Mesendoderm (in vitro differentiated cells): Measurements from ENCODE around the gene ARHGAP32.

Source experiments
- DNase-seq: peaks from one replicate; pipeline ENCODE4 v3.0.0; 2013
- H2AK5ac ChIP-seq: 2 replicates; pipeline ENCODE4 v1.6.1; 2013; ENCODE audit warnings: low read length, inconsistent platforms
- H2BK120ac ChIP-seq: 2 replicates; pipeline ENCODE4 v1.6.1; 2013; ENCODE audit warnings: low read depth, mild to moderate bottlenecking, low read length, moderate library complexity, mixed read lengths
- H2BK15ac ChIP-seq: replicated peaks from 2 replicates; pipeline ENCODE4 v1.6.1; 2013; ENCODE audit warnings: low read depth, mild to moderate bottlenecking, moderate library complexity
- H2BK5ac ChIP-seq: 2 replicates; pipeline ENCODE4 v1.6.1; 2013; ENCODE audit warnings: low read length, inconsistent platforms
- H3K18ac ChIP-seq: 2 replicates; pipeline ENCODE4 v1.6.1; 2013; ENCODE audit warnings: mild to moderate bottlenecking, low read length, mixed read lengths
- H3K23ac ChIP-seq: one replicate; pipeline ENCODE4 v1.6.1; 2013; ENCODE audit warnings: low read length
- H3K27ac ChIP-seq: 2 replicates; pipeline ENCODE4 v1.5.1; 2013; ENCODE audit warnings: low read depth, mild to moderate bottlenecking, inconsistent platforms, low read length, moderate library complexity
- H3K27me3 ChIP-seq: 2 replicates; pipeline ENCODE4 v1.6.1; 2013; ENCODE audit warnings: low read length, control low read depth, mild to moderate bottlenecking, inconsistent platforms; ENCODE audit not compliant: insufficient read depth, poor library complexity
- H3K36me3 ChIP-seq: 2 replicates; pipeline ENCODE4 v1.6.1; 2013; ENCODE audit warnings: low read length, inconsistent platforms; ENCODE audit not compliant: control insufficient read depth, insufficient read depth
- H3K4ac ChIP-seq: one replicate; pipeline ENCODE4 v1.6.1; 2013; ENCODE audit warnings: low read depth, mild to moderate bottlenecking, low read length, moderate library complexity
- H3K4me1 ChIP-seq: 2 replicates; pipeline ENCODE4 v1.6.1; 2013; ENCODE audit warnings: low read depth, low read length, inconsistent platforms; ENCODE audit not compliant: control insufficient read depth
- H3K4me2 ChIP-seq: 2 replicates; pipeline ENCODE4 v1.6.1; 2013; ENCODE audit warnings: low read length
- H3K4me3 ChIP-seq: 2 replicates; pipeline ENCODE4 v1.5.1; 2013; ENCODE audit warnings: mild to moderate bottlenecking, low read length
- H3K56ac ChIP-seq: one replicate; pipeline ENCODE4 v1.6.1; 2013; ENCODE audit warnings: low read length
- H3K79me1 ChIP-seq: 2 replicates; pipeline ENCODE4 v1.6.1; 2013; ENCODE audit warnings: low read length, inconsistent platforms
- H3K79me2 ChIP-seq: 2 replicates; pipeline ENCODE4 v1.6.1; 2013; ENCODE audit warnings: mild to moderate bottlenecking, low read length; ENCODE audit not compliant: control insufficient read depth, insufficient read depth
- H3K9ac ChIP-seq: 2 replicates; pipeline ENCODE4 v1.6.1; 2013; ENCODE audit warnings: low read length, inconsistent platforms
- H4K5ac ChIP-seq: one replicate; pipeline ENCODE4 v1.6.1; 2013; ENCODE audit warnings: low read length
- H4K8ac ChIP-seq: one replicate; pipeline ENCODE4 v1.6.1; 2013; ENCODE audit warnings: low read depth, mild to moderate bottlenecking, control low read depth, low read length, moderate library complexity
- WGBS: extraction: QIAGEN DNeasy Blood & Tissue Kit; methylation state at CpG from one replicate; pipeline ENCODE4 v1.1.7; 2013; ENCODE audit warnings: low lambda C conversion rate, missing lambda C conversion rate; ENCODE audit not compliant: insufficient coverage; ENCODE audit errors: extremely low coverage; 5-methylcytosine and 5-hydroxymethylcytosine counted together

ARHGAP32 gene

DNA sequence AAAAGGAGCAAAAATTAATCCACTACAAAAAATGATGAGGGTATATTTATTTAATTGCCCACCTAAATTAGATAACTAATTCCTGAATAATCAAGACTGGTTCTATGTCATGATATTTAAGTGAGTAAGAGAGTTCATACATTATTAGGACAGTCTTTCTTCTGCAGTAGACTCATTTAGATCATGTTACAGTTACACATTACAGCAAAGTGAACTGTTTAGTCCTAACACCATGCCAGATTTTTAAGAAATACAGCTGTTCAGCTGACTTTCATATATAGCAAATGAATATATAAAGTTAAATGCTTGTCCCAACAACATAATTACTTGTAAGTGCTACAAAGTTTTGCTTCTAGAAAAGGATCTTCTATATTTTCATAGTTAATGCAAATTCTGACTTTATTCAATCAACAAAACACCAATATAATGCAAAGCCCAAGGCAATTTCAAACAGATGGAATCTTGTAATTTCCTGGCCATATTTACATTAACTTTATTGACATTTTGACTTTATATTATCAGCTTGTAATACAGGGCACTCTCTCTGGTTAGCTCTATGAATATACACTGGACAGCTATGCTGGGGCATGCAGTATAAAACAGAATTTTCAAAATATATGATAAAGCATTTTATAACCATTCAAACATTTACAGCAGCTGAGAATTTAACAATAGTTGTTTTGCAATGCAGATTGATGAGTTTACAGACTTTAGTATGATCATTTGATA lies 203.7 kb downstream of the ARHGAP32 start:
- Histone ChIP-seq H4K5ac (no peak overlapping the region), H3K4me2 (no peak overlapping the region), H3K4me1 (no peaks in the 10 kb centered on the region), H3K27me3 (no peaks in the 10 kb centered on the region), H3K79me1 (no peaks in the 10 kb centered on the region), H3K27ac (no peak overlapping the region), H3K36me3 (no peaks in the 10 kb centered on the region), H3K23ac (no peak overlapping the region), H2BK15ac (no peak overlapping the region), H2BK120ac (no peak overlapping the region), H3K79me2 (no peaks in the 10 kb centered on the region), H3K4me3 (no peak overlapping the region), H2BK5ac (no peak overlapping the region), H4K8ac (no peak overlapping the region), H3K4ac (no peak overlapping the region), H3K56ac (no peak overlapping the region), H3K9ac (no peak overlapping the region), H3K18ac (no peak overlapping the region), H2AK5ac (no peak overlapping the region)
- DNase-seq: no peak

- Histone ChIP-seq H3K79me1 (no peaks in the 10 kb centered on the region), H3K4ac (no peak overlapping the region), H4K8ac (no peak overlapping the region), H3K56ac (no peak overlapping the region), H3K23ac (no peak overlapping the region), H3K4me2 (no peak overlapping the region), H2BK120ac (no peak overlapping the region), H3K9ac (no peak overlapping the region), H2AK5ac (no peak overlapping the region), H3K4me1 (no peaks in the 10 kb centered on the region), H3K27me3 (no peaks in the 10 kb centered on the region), H3K36me3 (no peaks in the 10 kb centered on the region), H2BK5ac (no peak overlapping the region), H2BK15ac (no peak overlapping the region), H3K79me2 (no peaks in the 10 kb centered on the region), H3K27ac (no peak overlapping the region), H3K4me3 (no peak overlapping the region), H3K18ac (no peak overlapping the region), H4K5ac (no peak overlapping the region)
- DNase-seq: no peak
- WGBS: no CpG with 5 or more reads among the region's 5 CpGs
Measured at GRCh38 chr11:128985880-128986279, 206.2 kb downstream of the ARHGAP32 start.

DNA sequence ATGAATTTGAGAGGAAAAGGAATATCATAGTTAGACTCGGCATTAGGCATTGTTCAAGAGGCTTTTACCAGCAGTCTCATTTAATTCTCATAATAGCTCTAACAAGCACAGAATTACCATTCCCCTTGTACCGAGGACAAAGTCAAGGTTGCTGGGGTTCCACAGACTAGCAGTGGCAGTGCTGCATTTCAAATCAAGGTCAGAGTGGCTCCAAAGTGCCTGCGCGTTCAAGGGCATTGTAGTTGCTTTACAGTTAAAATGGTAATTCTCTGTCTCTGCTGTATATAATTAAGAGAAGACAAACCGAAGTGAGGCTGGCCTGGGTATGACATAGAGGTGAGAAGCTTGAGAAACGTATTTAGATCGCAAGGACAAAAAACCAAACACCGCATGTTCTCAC lies 209.1 kb downstream of the ARHGAP32 start:
- H3K56ac ChIP-seq: no peak overlapping the region
- no peaks in the 10 kb centered on the region for H3K36me3 ChIP-seq
- H3K4me1 ChIP-seq: no peaks in the 10 kb centered on the region
- no peak overlapping the region for H4K5ac ChIP-seq
- no peak overlapping the region for H3K4me2 ChIP-seq
- no peaks in the 10 kb centered on the region for H3K79me2 ChIP-seq
- H3K18ac ChIP-seq: no peak overlapping the region
- no peaks in the 10 kb centered on the region for H3K79me1 ChIP-seq
- H2BK15ac ChIP-seq: no peak overlapping the region
- H3K9ac ChIP-seq: no peak overlapping the region
- no peak overlapping the region for H4K8ac ChIP-seq
- H2AK5ac ChIP-seq: no peak overlapping the region
- H3K27me3 ChIP-seq: no peaks in the 10 kb centered on the region
- WGBS: no CpG with 5 or more reads among the region's 8 CpGs
- no peak overlapping the region for H3K27ac ChIP-seq
- H2BK5ac ChIP-seq: no peak overlapping the region
- H3K4me3 ChIP-seq: no peak overlapping the region
- DNase-seq: no peak
- H3K23ac ChIP-seq: no peak overlapping the region
- H2BK120ac ChIP-seq: no peak overlapping the region
- no peak overlapping the region for H3K4ac ChIP-seq

- Histone ChIP-seq H2BK15ac (no peak overlapping the region), H2AK5ac (no peak overlapping the region), H3K23ac (no peak overlapping the region), H3K27ac (no peak overlapping the region), H3K4me3 (no peak overlapping the region), H4K8ac (no peak overlapping the region), H3K56ac (no peak overlapping the region), H2BK120ac (no peak overlapping the region), H3K4ac (no peak overlapping the region), H3K79me1 (no peaks in the 10 kb centered on the region), H3K4me1 (no peaks in the 10 kb centered on the region), H2BK5ac (no peak overlapping the region), H3K27me3 (no peaks in the 10 kb centered on the region), H4K5ac (no peak overlapping the region), H3K9ac (no peak overlapping the region), H3K18ac (no peak overlapping the region), H3K79me2 (no peaks in the 10 kb centered on the region), H3K4me2 (no peak overlapping the region), H3K36me3 (no peaks in the 10 kb centered on the region)
- no CpG with 5 or more reads among the region's 7 CpGs for WGBS
- no peak for DNase-seq
Measured at GRCh38 chr11:128981254-128981653, 210.9 kb downstream of the ARHGAP32 start.

DNA sequence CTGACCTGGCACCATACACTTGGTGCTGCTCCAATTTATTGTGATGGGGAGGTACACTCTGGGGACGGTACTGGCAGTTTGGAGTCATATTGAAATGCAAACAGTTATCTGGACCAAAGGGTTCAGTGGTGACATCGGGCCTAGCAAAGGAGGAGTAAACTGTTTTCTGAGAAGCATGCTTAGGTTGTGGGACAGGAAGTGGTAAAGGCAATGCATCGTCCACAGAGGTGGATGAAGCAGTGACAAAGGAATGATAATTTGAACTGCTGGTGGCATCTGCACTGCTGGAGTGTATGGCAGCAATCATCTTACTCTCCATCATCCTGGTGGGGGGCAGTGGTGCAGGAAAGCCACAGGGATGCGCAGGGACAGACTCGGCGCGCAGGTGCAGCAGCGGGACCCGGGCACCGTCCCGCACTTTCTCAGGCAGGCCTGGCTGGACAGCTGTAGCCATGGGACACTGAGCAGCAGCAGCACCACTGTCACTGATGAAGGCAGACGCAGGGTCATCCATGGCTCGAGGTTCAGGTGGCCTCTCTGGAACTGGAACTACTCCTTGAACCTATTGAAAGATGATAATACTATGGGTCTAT lies 221.4 kb downstream of the ARHGAP32 start:
- H3K4ac ChIP-seq: no peak overlapping the region
- no peak overlapping the region for H3K23ac ChIP-seq
- no peak overlapping the region for H3K9ac ChIP-seq
- no peaks in the 10 kb centered on the region for H3K79me1 ChIP-seq
- no peaks in the 10 kb centered on the region for H3K27me3 ChIP-seq
- H3K36me3 ChIP-seq: peaks cover 2% of the 10 kb centered on the region
- no CpG with 5 or more reads among the region's 13 CpGs for WGBS
- no peak overlapping the region for H2AK5ac ChIP-seq
- DNase-seq: no peak
- H3K18ac ChIP-seq: no peak overlapping the region
- H4K5ac ChIP-seq: no peak overlapping the region
- H2BK5ac ChIP-seq: no peak overlapping the region
- no peak overlapping the region for H3K4me3 ChIP-seq
- H4K8ac ChIP-seq: no peak overlapping the region
- no peaks in the 10 kb centered on the region for H3K79me2 ChIP-seq
- H3K56ac ChIP-seq: no peak overlapping the region
- no peak overlapping the region for H2BK15ac ChIP-seq
- no peak overlapping the region for H3K4me2 ChIP-seq
- no peak overlapping the region for H3K27ac ChIP-seq
- peaks cover 2% of the 10 kb centered on the region for H3K4me1 ChIP-seq
- H2BK120ac ChIP-seq: no peak overlapping the region

- H3K56ac ChIP-seq: no peak overlapping the region
- no peak overlapping the region for H2BK5ac ChIP-seq
- no peak overlapping the region for H3K4ac ChIP-seq
- no peak overlapping the region for H2BK15ac ChIP-seq
- peak; percentile 12 for DNase-seq
- H3K9ac ChIP-seq: no peak overlapping the region
- no peak overlapping the region for H3K4me2 ChIP-seq
- WGBS: no CpG with 5 or more reads among the region's 9 CpGs
- no peak overlapping the region for H2AK5ac ChIP-seq
- H4K5ac ChIP-seq: no peak overlapping the region
- no peak overlapping the region for H3K18ac ChIP-seq
- H3K79me1 ChIP-seq: no peaks in the 10 kb centered on the region
- H3K4me1 ChIP-seq: peaks cover 3% of the 10 kb centered on the region
- H3K27me3 ChIP-seq: no peaks in the 10 kb centered on the region
- H3K4me3 ChIP-seq: no peak overlapping the region
- no peak overlapping the region for H3K27ac ChIP-seq
- H2BK120ac ChIP-seq: no peak overlapping the region
- no peaks in the 10 kb centered on the region for H3K36me3 ChIP-seq
- H3K23ac ChIP-seq: no peak overlapping the region
- no peaks in the 10 kb centered on the region for H3K79me2 ChIP-seq
- no peak overlapping the region for H4K8ac ChIP-seq
Measured at GRCh38 chr11:128968916-128969315, 223.2 kb downstream of the ARHGAP32 start.
